Esophagus mucosa (tissue), 1 donor: ENCODE measurements around the gene GADD45G. TPM values are rescaled to one million over a fixed set of nuclear protein-coding genes. Genes with fewer than 3 reads are reported as not detected.
A peak's percentile ranks its signal among the peaks of the same experiment; 100 is the strongest.

Experiments
- ATAC-seq: fragments of 200-7000 bp; cut with Tn5 transposase; one replicate; pipeline ENCODE4 v1.9.1; 2020
- total RNA-seq: library from RNA; stranded (reverse); gene quantifications from one replicate; pipeline ENCODE4 v1.2.4, GENCODE V29; 2023
- donor health status: DM: yes; HTN: yes; CAD: no.

The GADD45G gene
- total RNA-seq, 1 donor from 2014 or later, result 1.6 TPM

- no peak for ATAC-seq
Measured at GRCh38 chr9:89610391-89610925, 5.6 kb downstream of the GADD45G start.

DNA sequence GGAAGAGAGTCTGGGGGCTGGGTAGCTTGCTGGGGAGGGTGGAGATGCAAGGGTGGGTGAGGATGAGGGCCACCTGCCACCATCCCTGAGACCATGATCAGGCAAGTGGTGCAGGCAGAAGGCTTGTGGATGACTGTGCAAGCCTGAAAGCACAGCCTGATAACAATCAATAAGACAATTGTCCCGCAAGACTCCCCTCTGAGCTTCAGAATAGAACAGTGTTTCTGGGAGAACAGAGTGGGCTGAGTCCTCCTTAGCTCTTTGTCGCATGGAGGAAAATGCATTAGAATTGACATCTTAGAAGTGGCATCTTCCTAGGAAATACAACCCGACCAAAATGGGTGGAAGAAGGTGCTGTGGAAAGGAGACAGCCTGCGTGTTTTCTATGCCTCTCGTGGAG lies 6.6 kb downstream of the GADD45G start:
- no peak for ATAC-seq

GRCh38 chr9:89612566-89613278 lies 7.9 kb downstream of the GADD45G start:
- ATAC-seq, result no peak

- ATAC-seq, result no peak
Measured at GRCh38 chr9:89613912-89614892, 9.4 kb downstream of the GADD45G start.

DNA sequence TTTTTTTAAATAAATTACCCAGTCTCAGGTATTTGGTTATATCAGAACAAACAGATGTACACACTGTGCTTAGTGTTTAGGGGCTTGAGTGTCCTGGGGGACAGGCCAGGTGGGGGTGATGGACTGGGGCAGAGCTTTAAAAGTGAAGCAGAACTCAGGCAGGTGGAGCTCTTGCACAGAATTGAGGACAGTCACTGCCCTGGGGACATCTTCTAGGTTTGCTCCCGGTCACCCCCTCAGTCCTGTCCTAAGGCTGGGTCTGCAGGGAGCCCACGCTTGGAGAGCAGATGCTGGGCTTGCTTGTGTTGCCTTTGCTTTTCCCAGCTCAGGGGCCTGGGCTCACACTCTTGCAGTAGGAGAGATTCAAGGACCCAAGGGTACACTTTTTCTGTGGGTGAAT lies 10.8 kb downstream of the GADD45G start:
- no peak for ATAC-seq

GRCh38 chr9:89616411-89616810 lies 11.6 kb downstream of the GADD45G start:
- no peak for ATAC-seq

DNA sequence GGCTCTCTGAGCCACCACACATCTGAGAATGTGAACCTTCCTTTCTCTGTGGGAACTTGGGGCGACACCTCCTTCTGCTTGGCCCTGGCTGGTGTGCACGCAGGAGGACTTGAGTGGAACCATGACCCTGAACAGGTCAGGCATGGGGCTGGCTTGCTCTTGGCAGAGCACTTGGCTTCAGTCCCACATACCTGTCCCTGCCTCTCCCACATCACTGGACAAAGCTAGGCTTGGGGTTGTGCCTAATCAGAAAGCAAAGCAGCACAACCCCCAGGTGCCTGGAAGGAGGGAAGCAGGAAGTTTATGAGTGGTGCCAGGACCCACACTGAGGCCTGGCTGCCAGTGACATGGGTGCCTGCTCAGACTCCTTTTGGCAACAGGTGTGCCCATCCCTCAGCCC lies 13.2 kb downstream of the GADD45G start:
- peak; percentile 17 for ATAC-seq

- no peak for ATAC-seq
Measured at GRCh38 chr9:89619019-89619418, 14.2 kb downstream of the GADD45G start.

DNA sequence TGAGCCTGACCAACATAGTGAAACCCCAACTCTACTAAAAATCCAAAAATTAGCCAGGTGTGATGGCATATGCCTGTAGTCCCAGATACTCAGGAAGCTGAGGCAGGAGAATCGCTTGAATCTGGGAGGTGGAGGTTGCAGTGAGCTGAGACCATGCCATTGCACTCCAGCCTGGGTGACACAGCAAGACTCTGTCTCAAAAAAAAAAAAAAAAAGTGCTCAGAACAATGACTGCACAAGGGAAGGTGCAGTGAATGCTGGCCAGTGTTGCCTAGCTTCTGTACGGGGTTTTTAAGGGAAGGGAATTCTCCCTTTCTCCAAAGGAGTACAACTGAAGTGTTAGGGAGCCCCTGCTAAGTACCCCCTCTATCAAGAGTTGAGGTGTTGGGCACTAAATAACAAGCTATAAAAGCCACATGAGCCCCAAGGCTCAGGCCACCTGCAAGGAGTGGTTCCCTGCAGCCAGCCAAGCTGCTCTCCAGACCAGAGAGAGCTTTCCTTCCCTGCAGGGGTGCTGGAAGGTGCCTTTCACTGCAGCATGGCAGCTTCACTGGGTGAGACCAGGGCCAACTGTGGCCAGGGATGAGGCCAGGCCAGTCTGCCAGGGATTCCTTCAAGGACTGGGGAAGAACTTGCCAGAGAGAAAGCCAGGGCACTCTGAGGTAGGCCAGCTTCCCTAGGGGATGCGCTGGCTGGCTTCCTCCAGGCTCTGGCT lies 14.8 kb downstream of the GADD45G start:
- no peak for ATAC-seq

GRCh38 chr9:89621031-89621430 lies 16.2 kb downstream of the GADD45G start:
- ATAC-seq, result no peak

DNA sequence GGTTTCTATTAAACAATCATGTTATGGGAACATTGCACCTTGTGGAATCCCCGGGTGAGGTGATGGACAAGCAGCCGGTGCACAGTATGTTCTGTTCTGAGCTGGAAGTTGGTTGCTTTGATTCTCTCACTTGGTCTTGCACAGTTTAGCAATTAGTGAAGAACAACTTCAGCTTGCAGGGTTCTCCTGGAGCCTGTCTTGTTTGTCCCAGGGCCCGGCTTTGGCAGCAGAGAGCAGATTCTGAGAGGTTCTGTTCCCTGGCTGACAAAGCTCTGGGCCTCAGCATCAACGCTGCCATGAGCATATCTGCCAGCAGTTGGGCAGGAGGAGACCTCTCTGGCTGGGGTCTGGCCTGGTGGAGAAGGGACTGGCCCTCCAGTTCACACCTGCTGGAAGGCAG lies 16.9 kb downstream of the GADD45G start:
- no peak for ATAC-seq

DNA sequence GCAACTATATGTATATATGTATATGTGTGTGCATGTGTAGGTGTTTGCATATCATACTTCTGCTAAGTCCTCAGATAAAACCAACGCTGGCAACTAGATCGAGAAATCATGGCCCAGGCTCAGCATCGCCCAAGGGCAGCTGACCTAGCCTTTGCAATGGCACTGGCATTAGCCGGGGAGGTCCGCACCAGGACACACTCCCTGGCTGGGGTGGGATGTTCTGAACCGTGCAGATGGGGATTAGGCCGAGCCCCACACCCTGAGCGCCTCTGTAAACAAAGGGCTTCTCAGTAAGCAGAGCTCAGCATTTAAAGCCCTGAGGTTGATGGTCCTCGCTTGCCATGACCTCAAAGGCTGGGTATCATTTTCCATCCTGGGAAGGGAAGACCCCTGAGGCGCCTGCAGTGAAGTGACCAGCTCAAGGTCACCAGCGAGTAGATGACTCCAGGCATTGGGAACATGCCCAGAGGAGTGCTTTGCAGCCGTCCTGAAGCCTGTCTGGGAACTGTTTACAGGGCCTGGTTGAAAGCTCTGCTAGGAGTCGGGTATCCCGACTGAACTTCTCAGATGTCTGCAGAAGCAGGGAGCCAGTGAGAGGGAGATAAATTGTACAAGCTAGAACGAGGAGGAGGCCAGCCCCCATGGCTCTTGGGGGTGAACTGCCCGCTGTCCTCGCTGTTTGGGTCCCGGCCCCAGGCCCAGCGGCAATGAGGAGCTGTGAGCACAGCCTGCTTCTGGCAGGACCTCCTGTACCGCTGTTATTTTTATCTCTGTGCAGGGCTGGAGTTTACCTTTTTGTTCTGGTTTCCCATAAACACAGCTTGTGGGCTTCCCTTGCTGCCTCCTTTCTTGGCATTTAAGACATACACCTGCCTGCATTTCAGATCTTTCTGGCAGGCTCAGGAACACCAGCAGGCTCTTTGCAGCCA lies 18.4 kb downstream of the GADD45G start:
- no peak for ATAC-seq

GRCh38 chr9:89623925-89624420 lies 19.2 kb downstream of the GADD45G start:
- no peak for ATAC-seq

GRCh38 chr9:89625721-89626687 lies 21.2 kb downstream of the GADD45G start:
- no peak for ATAC-seq

DNA sequence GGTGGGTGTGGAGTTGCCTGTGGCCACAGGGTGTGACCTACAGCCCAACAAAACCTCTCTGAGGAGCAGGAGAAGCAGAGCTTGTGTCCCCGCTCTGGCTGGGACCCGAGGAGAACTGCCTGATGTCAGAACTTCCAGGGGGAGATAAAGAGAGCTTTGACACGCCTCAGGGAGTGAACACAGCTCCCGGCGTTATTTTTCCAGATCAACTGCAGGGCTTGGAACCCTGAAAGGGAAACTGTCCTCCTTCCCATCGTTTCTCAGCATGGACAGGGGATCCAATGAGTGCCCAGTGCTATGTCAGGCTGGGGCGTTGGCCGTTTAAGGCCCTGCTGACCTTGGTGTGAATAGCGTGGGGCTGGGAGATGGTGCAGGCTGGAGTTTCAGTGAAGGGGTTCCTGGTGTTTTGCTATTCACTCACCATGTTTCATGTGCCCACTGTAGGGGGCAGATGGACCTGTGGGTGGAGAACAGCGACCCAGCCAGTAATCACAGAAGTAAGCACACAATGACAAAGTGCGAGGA lies 22.0 kb downstream of the GADD45G start:
- ATAC-seq, result no peak

DNA sequence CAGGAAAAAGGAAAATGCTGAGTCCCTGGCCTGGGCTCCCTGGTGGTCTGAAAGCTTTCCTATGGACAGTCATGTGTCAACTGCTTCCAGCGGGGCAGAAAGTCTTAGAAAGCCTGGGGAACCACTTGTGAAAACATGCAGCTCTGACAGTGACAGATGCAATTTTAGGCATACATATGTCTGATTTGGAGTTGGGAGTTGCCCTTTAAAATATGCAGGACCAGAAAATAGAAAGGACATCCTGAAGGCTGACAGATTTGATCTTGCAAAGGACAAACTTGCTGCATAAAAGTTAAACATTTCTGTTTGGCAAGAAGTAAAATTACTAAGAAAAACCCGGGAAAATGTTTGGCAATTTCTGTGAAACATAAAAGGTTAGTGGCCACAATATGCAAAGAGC lies 23.8 kb downstream of the GADD45G start:
- no peak for ATAC-seq

DNA sequence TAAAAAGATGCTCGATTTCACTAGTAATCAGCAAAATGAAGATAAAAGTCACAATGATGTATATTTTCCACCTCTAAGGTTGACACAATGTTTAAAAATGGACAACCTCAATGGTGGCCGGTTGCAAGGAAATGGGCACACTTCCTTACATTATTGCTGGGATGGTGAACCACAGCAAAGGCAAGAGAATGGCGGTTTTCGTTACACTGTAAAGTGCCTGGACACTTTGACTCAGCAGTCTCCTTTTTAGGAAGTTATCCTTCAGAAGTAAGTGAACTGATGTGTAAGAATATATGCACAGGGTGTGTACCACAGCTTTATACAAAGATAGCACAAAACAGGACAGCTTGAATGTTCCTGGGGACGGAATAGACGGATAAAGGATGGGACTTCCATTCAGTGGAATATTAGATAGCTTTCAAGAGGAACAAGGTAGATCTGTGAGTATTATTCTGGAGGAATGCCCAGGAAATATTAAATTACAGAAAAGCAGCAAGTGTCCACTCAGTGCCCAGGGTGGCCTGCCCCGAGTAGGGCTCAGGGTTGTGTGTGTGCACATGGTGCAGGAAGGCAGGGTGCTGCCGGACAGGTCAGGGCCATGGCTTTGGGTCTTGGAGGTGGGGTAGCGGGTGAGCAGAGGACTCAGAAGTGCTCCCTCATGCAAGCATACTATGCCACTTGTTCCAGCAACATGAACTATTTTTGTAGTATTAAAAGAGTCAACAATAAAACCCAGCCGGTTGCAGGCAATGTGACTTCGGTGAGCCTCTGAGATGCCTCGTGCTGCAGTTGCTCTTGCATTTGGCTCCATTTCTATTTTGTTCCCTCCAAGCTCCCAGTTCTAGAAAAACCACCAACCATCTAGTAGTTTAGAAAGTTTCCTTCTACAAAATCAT lies 24.5 kb downstream of the GADD45G start:
- ATAC-seq, result no peak

DNA sequence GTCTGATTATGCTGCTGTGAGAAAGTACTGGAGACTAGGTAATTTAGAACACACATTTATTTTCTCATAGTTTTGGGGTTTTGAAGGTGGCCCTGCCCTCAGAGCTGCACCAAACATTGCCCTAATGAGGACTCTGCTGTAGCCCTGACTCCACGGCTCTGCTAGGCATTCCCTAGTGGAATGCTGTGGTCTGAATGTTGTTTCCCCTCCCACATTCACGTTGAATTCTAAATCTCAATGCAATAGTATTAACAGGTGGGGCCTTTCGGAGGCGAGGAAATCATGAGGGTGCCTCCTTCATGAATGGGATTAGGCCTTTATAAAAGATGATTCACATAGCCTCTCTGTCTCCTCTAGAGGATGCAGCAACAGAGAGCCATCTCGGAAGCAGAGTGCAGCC lies 25.7 kb downstream of the GADD45G start:
- no peak for ATAC-seq

- no peak for ATAC-seq
Measured at GRCh38 chr9:89631384-89631783, 26.6 kb downstream of the GADD45G start.
